ENCODE data around the gene MAP7.
"Not testable (repeated sequence)": the region's sequence is repeated elsewhere in the genome, so short reads cannot be mapped to it uniquely, and the experiment has no call there.

The MAP7 gene

GRCh38 chr6:136411453-136412354 is 138.5 kb downstream of the MAP7 start:
- no peak for DNase-seq

- DNase-seq, result no peak
Measured at GRCh38 chr6:136411025-136411325, 139.2 kb downstream of the MAP7 start.

- no peak for DNase-seq
Measured at GRCh38 chr6:136410201-136411024, 139.8 kb downstream of the MAP7 start.

- DNase-seq, result no peak
Measured at GRCh38 chr6:136409597-136409996, 140.6 kb downstream of the MAP7 start.

- DNase-seq, result no peak
Measured at GRCh38 chr6:136408204-136408603, 142.0 kb downstream of the MAP7 start.

- no peak for DNase-seq
Measured at GRCh38 chr6:136405420-136406029, 144.7 kb downstream of the MAP7 start.

- no peak for DNase-seq
Measured at GRCh38 chr6:136404627-136405419, 145.4 kb downstream of the MAP7 start.

- no peak for DNase-seq
Measured at GRCh38 chr6:136404007-136404406, 146.2 kb downstream of the MAP7 start.

- no peak for DNase-seq
Measured at GRCh38 chr6:136403110-136403980, 146.9 kb downstream of the MAP7 start.

GRCh38 chr6:136401749-136402148 is 148.5 kb downstream of the MAP7 start:
- no peak for DNase-seq

GRCh38 chr6:136401236-136401635 is 149.0 kb downstream of the MAP7 start:
- not testable (repeated sequence) for DNase-seq

- no peak for DNase-seq
Measured at GRCh38 chr6:136398453-136398852, 151.8 kb downstream of the MAP7 start.

GRCh38 chr6:136396908-136397307 is 153.3 kb downstream of the MAP7 start:
- DNase-seq, result no peak

GRCh38 chr6:136390959-136391358 is 159.3 kb downstream of the MAP7 start:
- DNase-seq, result not testable (repeated sequence)

GRCh38 chr6:136387316-136387715 is 162.9 kb downstream of the MAP7 start:
- no peak for DNase-seq

GRCh38 chr6:136383268-136383937 is 166.8 kb downstream of the MAP7 start:
- no peak for DNase-seq

- no peak for DNase-seq
Measured at GRCh38 chr6:136382676-136383252, 167.5 kb downstream of the MAP7 start.

GRCh38 chr6:136378888-136379287 is 171.3 kb downstream of the MAP7 start:
- no peak for DNase-seq

GRCh38 chr6:136375836-136376235 is 174.4 kb downstream of the MAP7 start:
- not testable (repeated sequence) for DNase-seq

- DNase-seq, result no peak
Measured at GRCh38 chr6:136371959-136372358, 178.3 kb downstream of the MAP7 start.
